HEK293T (cell line): Measurements from ENCODE around the gene ETV6.

Experiments
- CTCF ChIA-PET: fragments of 350-600 bp; formaldehyde crosslinking; extraction: SDS; loops from one replicate; lab custom pipeline; 2021; ENCODE audit warnings: antibody characterized with exemption, inconsistent platforms; lab: Yijun Ruan, JAX
- POLR2A ChIA-PET: fragments of 350-600 bp; formaldehyde crosslinking; extraction: SDS; loops from one replicate; lab custom pipeline; 2020; ENCODE audit warnings: antibody characterized with exemption, inconsistent platforms; lab: Yijun Ruan, JAX
- DNase-seq: peaks from one replicate; pipeline ENCODE4 v3.0.0; 2012; ENCODE audit warnings: mixed read lengths; ENCODE audit errors: extremely low spot score
- ARNT ChIP-seq: fragments of 450-650 bp; IDR thresholded peaks from 2 replicates; pipeline ENCODE4 v1.6.1; 2017; ENCODE audit warnings: mild to moderate bottlenecking
- BHLHE40 ChIP-seq: fragments of 450-650 bp; IDR thresholded peaks from 2 replicates; pipeline ENCODE4 v1.6.1; 2016; ENCODE audit warnings: mild to moderate bottlenecking, moderate library complexity, borderline replicate concordance
- CTBP1 ChIP-seq: fragments of 450-650 bp; IDR thresholded peaks from 2 replicates; pipeline ENCODE4 v1.6.1; 2016; ENCODE audit warnings: borderline replicate concordance
- ELF4 ChIP-seq: fragments of 450-650 bp; IDR thresholded peaks from 2 replicates; pipeline ENCODE4 v1.6.1; 2017; ENCODE audit warnings: antibody characterized with exemption
- FOXA1 ChIP-seq: fragments of 450-650 bp; IDR thresholded peaks from 2 replicates; pipeline ENCODE4 v1.6.1; 2016; ENCODE audit warnings: mild to moderate bottlenecking
- FOXK2 ChIP-seq: fragments of 450-650 bp; IDR thresholded peaks from 2 replicates; pipeline ENCODE4 v1.6.1; 2016; ENCODE audit warnings: mild to moderate bottlenecking
- FOXM1 ChIP-seq: fragments of 450-650 bp; IDR thresholded peaks from 2 replicates; pipeline ENCODE4 v1.6.1; 2017; ENCODE audit warnings: mild to moderate bottlenecking, borderline replicate concordance
- HDGF ChIP-seq: fragments of 450-650 bp; IDR thresholded peaks from 2 replicates; pipeline ENCODE4 v1.6.1; 2017; ENCODE audit warnings: antibody characterized with exemption, borderline replicate concordance
- L3MBTL2 ChIP-seq: fragments of 450-650 bp; conservative IDR thresholded peaks from 2 replicates; pipeline ENCODE4 v1.6.1; 2016; ENCODE audit warnings: mild to moderate bottlenecking
- LEF1 ChIP-seq: fragments of 450-650 bp; IDR thresholded peaks from 2 replicates; pipeline ENCODE4 v1.6.1; 2017; ENCODE audit warnings: mild to moderate bottlenecking, borderline replicate concordance
- NFRKB ChIP-seq: fragments of 450-650 bp; IDR thresholded peaks from 2 replicates; pipeline ENCODE4 v1.6.1; 2016; ENCODE audit warnings: mild to moderate bottlenecking, moderate library complexity
- SP1 ChIP-seq: fragments of 450-650 bp; IDR thresholded peaks from 2 replicates; pipeline ENCODE4 v1.6.1; 2017
- SUZ12 ChIP-seq: fragments of 450-650 bp; IDR thresholded peaks from 2 replicates; pipeline ENCODE4 v1.6.1; 2016; ENCODE audit warnings: mild to moderate bottlenecking
- TARDBP ChIP-seq: fragments of 450-650 bp; IDR thresholded peaks from 2 replicates; pipeline ENCODE4 v1.6.1; 2016
- ZNF384 ChIP-seq: fragments of 450-650 bp; IDR thresholded peaks from 2 replicates; pipeline ENCODE4 v1.6.1; 2016
- TF ChIP-seq, protein P1 (sequence below): fragments of 450-650 bp; IDR thresholded peaks from 2 replicates; pipeline ENCODE4 v1.6.1; 2016

The ETV6 gene

DNA sequence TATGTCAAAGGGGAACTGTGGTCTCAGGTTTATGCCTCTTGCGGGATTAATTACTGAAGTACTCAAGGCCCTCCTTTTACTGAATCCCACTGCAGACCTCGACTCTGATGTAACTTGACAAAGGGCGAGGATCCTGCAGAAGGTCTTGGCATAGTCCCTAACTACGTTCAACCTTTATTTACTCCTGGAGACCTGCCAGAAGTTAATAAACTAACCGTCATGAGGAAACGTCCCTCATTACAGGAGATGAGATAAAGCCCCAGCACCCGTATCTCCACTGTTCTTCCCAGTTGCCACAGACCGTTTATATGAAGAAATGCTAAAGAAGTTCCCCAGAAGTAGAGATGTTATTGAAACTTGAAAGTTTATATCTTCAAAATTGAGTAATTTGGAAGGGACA lies 190.9 kb downstream of the ETV6 start:
- CTCF ChIA-PET, result no interaction called here
- POLR2A ChIA-PET, result no interaction called here
- TF ChIP-seq SP1, result no peak
- no peak for TF ChIP-seq ARNT
- no peak for DNase-seq

DNA sequence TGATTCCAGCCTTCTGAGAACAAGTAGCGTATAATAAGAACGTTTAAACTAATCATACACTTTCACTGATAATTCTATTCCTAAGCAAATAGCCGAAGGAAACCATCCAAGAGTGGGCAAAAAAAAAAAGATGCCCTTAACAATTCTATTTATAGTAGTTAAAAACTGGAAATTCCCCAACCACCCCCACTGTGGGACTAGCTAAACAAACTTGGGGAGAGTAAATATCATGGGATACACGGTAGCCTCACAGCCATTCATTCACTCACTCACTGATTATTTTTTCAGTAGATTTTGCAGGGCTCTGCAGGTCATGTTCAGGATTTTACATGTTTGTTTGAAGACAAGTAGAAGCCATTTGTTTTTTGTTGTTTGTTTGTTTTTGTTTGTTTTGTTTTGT lies 197.0 kb downstream of the ETV6 start:
- no peak for TF ChIP-seq SP1
- no peak for TF ChIP-seq FOXK2
- no peak for TF ChIP-seq BHLHE40
- TF ChIP-seq L3MBTL2, result no peak
- TF ChIP-seq ZNF384, result no peak
- no peak for TF ChIP-seq HDGF
- TF ChIP-seq FOXA1, result no peak
- no peak for TF ChIP-seq SUZ12
- TF ChIP-seq CTBP1, result no peak
- TF ChIP-seq FOXM1, result no peak
- TF ChIP-seq, protein P1, sequence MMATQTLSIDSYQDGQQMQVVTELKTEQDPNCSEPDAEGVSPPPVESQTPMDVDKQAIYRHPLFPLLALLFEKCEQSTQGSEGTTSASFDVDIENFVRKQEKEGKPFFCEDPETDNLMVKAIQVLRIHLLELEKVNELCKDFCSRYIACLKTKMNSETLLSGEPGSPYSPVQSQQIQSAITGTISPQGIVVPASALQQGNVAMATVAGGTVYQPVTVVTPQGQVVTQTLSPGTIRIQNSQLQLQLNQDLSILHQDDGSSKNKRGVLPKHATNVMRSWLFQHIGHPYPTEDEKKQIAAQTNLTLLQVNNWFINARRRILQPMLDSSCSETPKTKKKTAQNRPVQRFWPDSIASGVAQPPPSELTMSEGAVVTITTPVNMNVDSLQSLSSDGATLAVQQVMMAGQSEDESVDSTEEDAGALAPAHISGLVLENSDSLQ, result no peak
- TF ChIP-seq NFRKB, result no peak
- TF ChIP-seq ARNT, result no peak
- TF ChIP-seq LEF1, result no peak
- no peak for TF ChIP-seq TARDBP
- no peak for TF ChIP-seq ELF4
- DNase-seq, result no peak
- POLR2A ChIA-PET, result no interaction called here
- CTCF ChIA-PET, result no interaction called here

DNA sequence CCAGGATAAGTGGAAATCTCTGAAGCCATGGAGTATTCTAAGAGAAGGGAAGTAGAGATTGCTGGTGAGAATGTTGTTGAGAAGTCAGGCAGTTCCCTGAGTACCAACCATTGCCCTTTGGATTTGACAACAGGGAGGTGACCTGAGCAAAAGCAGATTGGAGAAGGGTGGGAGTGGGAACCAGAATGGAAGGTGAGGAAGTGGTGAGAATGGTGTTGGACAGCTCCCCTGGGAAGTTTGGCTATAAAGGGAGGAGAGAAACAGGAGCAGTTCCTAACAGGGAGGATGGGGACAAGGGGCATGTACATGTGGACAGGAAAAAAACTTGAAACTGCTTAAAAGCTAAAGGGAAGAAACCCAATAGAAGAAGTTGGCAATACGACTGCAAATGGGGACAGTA lies 198.1 kb downstream of the ETV6 start:
- DNase-seq, result no peak
- TF ChIP-seq SP1 (no peak), TARDBP (no peak), FOXK2 (no peak), SUZ12 (no peak)
- ChIA-PET CTCF (no interaction called here), POLR2A (no interaction called here)

- POLR2A ChIA-PET, result no interaction called here
- DNase-seq, result no peak
- CTCF ChIA-PET, result no interaction called here
- no peak for TF ChIP-seq CTBP1
- TF ChIP-seq FOXK2, result no peak
- no peak for TF ChIP-seq TARDBP
- TF ChIP-seq HDGF, result no peak
- no peak for TF ChIP-seq FOXA1
- no peak for TF ChIP-seq LEF1
- TF ChIP-seq FOXM1, result no peak
- TF ChIP-seq ARNT, result no peak
- TF ChIP-seq ZNF384, result no peak
- no peak for TF ChIP-seq NFRKB
- TF ChIP-seq BHLHE40, result no peak
- TF ChIP-seq SP1, result no peak
- TF ChIP-seq ELF4, result no peak
Measured at GRCh38 chr12:11849757-11850504, 200.5 kb downstream of the ETV6 start.

DNA sequence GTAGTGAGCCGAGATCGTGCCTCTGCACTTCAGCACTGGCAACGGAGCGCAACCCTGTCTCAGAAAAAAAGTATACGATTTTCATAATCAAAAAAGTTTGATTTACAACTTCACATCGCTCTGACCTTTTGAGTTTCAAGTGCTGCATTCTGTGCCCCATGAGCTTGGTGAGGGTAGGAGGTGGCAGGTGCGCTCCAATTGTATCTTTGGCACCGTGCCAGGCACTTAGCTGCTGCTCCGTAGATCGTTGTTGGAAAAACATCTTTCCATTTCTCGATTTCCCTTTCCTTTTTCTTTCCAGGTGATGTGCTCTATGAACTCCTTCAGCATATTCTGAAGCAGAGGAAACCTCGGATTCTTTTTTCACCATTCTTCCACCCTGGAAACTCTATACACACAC lies 203.7 kb downstream of the ETV6 start:
- no peak for DNase-seq
- POLR2A ChIA-PET, result no interaction called here
- TF ChIP-seq HDGF, result no peak
- TF ChIP-seq LEF1, result no peak
- no peak for TF ChIP-seq CTBP1
- CTCF ChIA-PET, result no interaction called here

- DNase-seq, result no peak
- no peak for TF ChIP-seq ARNT
- no peak for TF ChIP-seq SP1
- no peak for TF ChIP-seq NFRKB
- TF ChIP-seq CTBP1, result no peak
- ChIA-PET POLR2A (no interaction called here), CTCF (no interaction called here)
Measured at GRCh38 chr12:11854011-11854499, 204.6 kb downstream of the ETV6 start.

GRCh38 chr12:11855983-11856374 lies 206.5 kb downstream of the ETV6 start:
- POLR2A ChIA-PET, result no interaction called here
- no peak for DNase-seq
- CTCF ChIA-PET, result no interaction called here
- TF ChIP-seq ZNF384 (no peak), L3MBTL2 (no peak), BHLHE40 (no peak), SUZ12 (no peak), CTBP1 (no peak), HDGF (no peak), LEF1 (no peak)

DNA sequence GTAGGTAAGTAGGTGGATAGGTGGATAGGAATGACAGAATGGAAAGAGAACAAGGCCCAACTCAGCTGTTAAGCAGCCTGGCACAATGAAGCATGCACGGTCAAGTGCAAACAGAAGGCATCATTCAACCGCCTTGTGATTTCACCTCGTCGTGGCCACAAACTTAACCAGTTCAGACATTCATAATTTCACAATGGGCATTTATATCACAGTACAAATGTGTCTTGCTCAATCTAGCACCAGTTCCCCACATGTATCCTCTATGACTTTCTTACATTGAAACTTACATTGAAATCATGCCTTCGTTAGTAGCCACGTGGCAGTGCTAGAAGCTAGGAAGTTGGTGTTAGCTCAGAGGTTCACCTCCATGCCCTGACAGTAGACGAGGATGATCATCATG lies 207.5 kb downstream of the ETV6 start:
- ChIA-PET POLR2A (no interaction called here), CTCF (no interaction called here)

More for the DNA sequence above, 207.5 kb downstream of the ETV6 start:
- no peak for DNase-seq
- TF ChIP-seq NFRKB, result no peak
- no peak for TF ChIP-seq CTBP1
- TF ChIP-seq SP1, result no peak
